Body of pancreas (tissue), 4 donors: ENCODE measurements around the gene PTPRD. TPM values are rescaled to one million over a fixed set of nuclear protein-coding genes. Genes with fewer than 3 reads are reported as not detected.
"Not testable (repeated sequence)": the region's sequence is repeated elsewhere in the genome, so short reads cannot be mapped to it uniquely, and the experiment has no call there.

Source experiments
- ATAC-seq: fragments of 150-250 bp; one replicate; pipeline ENCODE4 v1.9.1; 2016
- DNase-seq, 4 donors: peaks; one replicate each; pipeline ENCODE4 v3.0.0-alpha.2; 2019
- H3K27ac ChIP-seq, 4 donors: fragments of 200-600 bp; sonication (generic); 1 replicate in 3 of 4; 2 replicates in 1 of 4; pipeline versions ENCODE4 v1.5.1 to v1.6.1; 2016 to 2019; ENCODE audit warnings: mild to moderate bottlenecking in 1 of 4, mixed read lengths in 1 of 4, moderate library complexity in 1 of 4
- H3K27me3 ChIP-seq, 2 donors: fragments of 200-600 bp; sonication (generic); one replicate each; pipeline ENCODE4 v1.6.0; 2016; ENCODE audit warnings: mild to moderate bottlenecking in 1 of 2
- H3K36me3 ChIP-seq, 2 donors: fragments of 200-600 bp; sonication (generic); replicated peaks in 1 of 2; 2 replicates each; pipeline ENCODE4 v1.5.1; 2016; ENCODE audit warnings: low read depth in 2 of 2; ENCODE audit not compliant: insufficient read depth in 1 of 2
- H3K4me1 ChIP-seq: fragments of 200-600 bp; sonication (generic); one replicate; pipeline ENCODE4 v1.6.0; 2016
- H3K4me3 ChIP-seq, 2 donors: fragments of 200-600 bp; sonication (generic); 1 replicate in 1 of 2; 2 replicates in 1 of 2; pipeline ENCODE4 v1.5.1; 2016 to 2019
- H3K9me3 ChIP-seq, 3 donors: fragments of 200-600 bp; sonication (generic); 1 replicate in 2 of 3; 2 replicates in 1 of 3; pipeline ENCODE4 v1.5.1; 2016
- CTCF ChIP-seq, 7 experiments: fragments of 450-650 bp in 4 of 7; fragments of 200-600 bp in 3 of 7; sonication (generic) in 3 of 7; IDR thresholded peaks; one replicate each; pipeline ENCODE4 v1.5.1; 2016 to 2019; ENCODE audit warnings: antibody characterized with exemption in 7 of 7
- POLR2A ChIP-seq, 3 donors: fragments of 450-650 bp; IDR thresholded peaks; one replicate each; pipeline ENCODE4 v1.6.1; 2016; ENCODE audit warnings: antibody characterized with exemption in 3 of 3, mild to moderate bottlenecking in 2 of 3
- WGBS, 2 donors: methylation state at CpG; one replicate each; pipeline ENCODE4 v1.1.5; 2017; 5-methylcytosine and 5-hydroxymethylcytosine counted together
- intact Hi-C: fragments of 100-400 bp; cut with DNase I; formaldehyde crosslinking; loops from one replicate; pipeline ENCODE4 v1.15.1; 2023
- total RNA-seq, 2 donors: library from RNA; depleted of rRNA; stranded (reverse); fragments of >200 nt; gene quantifications; one replicate each; pipeline ENCODE4 v1.1.0, GENCODE V29; 2016

Gene PTPRD
- total RNA-seq, 2 donors from 2014 or later, result 4.3 to 4.9 TPM

GRCh38 chr9:8703904-8704303 is 1908.9 kb downstream of the PTPRD start:
- Histone ChIP-seq H3K9me3 (no peaks in the 10 kb centered on the region), H3K27me3 (no peaks in the 10 kb centered on the region), H3K36me3 (no peaks in the 10 kb centered on the region), H3K4me3 (no peak overlapping the region), H3K27ac (no peak overlapping the region), H3K4me1 (no peaks in the 10 kb centered on the region)
- ATAC-seq (no peak), DNase-seq (no peak)
- no peak for TF ChIP-seq POLR2A (IDR thresholded peaks at IDR 0.05)
- TF ChIP-seq CTCF (IDR thresholded peaks at IDR 0.05), result no peak
- WGBS, 2 donors, result 31 to 44% methylated on average over 3 of the region's 3 CpGs
- intact Hi-C loops, result no loop called here

GRCh38 chr9:8701904-8702303 is 1910.9 kb downstream of the PTPRD start:
- WGBS, 2 donors, result 38 to 41% methylated on average over 4 of the region's 4 CpGs
- ATAC-seq (no peak), DNase-seq (no peak)
- H3K36me3 ChIP-seq, result no peaks in the 10 kb centered on the region
- H3K27ac ChIP-seq, result no peak overlapping the region
- H3K27me3 ChIP-seq, result no peaks in the 10 kb centered on the region
- H3K4me3 ChIP-seq, result no peak overlapping the region
- intact Hi-C loops, result no loop called here
- H3K4me1 ChIP-seq, result no peaks in the 10 kb centered on the region
- H3K9me3 ChIP-seq, result no peaks in the 10 kb centered on the region
- no peak for TF ChIP-seq POLR2A (IDR thresholded peaks at IDR 0.05)
- no peak for TF ChIP-seq CTCF (IDR thresholded peaks at IDR 0.05)

- DNase-seq, H3K4me3 ChIP-seq, H3K9me3 ChIP-seq, H3K4me1 ChIP-seq, H3K36me3 ChIP-seq, H3K27me3 ChIP-seq, ATAC-seq, intact Hi-C loops, H3K27ac ChIP-seq: not testable (repeated sequence)
- 80 to 83% methylated on average over 3 to 6 of the region's 6 CpGs for WGBS, 2 donors
Observed at GRCh38 chr9:8697565-8697964, 1915.2 kb downstream of the PTPRD start.

- no peak for DNase-seq
- H3K27me3 ChIP-seq, result no peaks in the 10 kb centered on the region
- ATAC-seq, result no peak
- intact Hi-C loops, result no loop called here
- no peaks in the 10 kb centered on the region for H3K36me3 ChIP-seq
- H3K9me3 ChIP-seq, result no peaks in the 10 kb centered on the region
- 53 to 56% methylated on average over 6 of the region's 6 CpGs for WGBS, 2 donors
- H3K4me3 ChIP-seq, result no peak overlapping the region
- H3K27ac ChIP-seq, result no peak overlapping the region
- no peaks in the 10 kb centered on the region for H3K4me1 ChIP-seq
- TF ChIP-seq CTCF (IDR thresholded peaks at IDR 0.05) (no peak), POLR2A (IDR thresholded peaks at IDR 0.05) (no peak)
Observed at GRCh38 chr9:8696516-8696915, 1916.3 kb downstream of the PTPRD start.

- no peak overlapping the region for H3K27ac ChIP-seq
- no peaks in the 10 kb centered on the region for H3K9me3 ChIP-seq
- no peak overlapping the region for H3K4me3 ChIP-seq
- H3K4me1 ChIP-seq, result no peaks in the 10 kb centered on the region
- 62 to 70% methylated on average over 4 of the region's 4 CpGs for WGBS, 2 donors
- no peak for ATAC-seq
- H3K27me3 ChIP-seq, result no peaks in the 10 kb centered on the region
- no peak for TF ChIP-seq POLR2A (IDR thresholded peaks at IDR 0.05)
- no peak for TF ChIP-seq CTCF (IDR thresholded peaks at IDR 0.05)
- DNase-seq, result no peak
- no peaks in the 10 kb centered on the region for H3K36me3 ChIP-seq
- intact Hi-C loops, result no loop called here
Observed at GRCh38 chr9:8694983-8695588, 1917.7 kb downstream of the PTPRD start.
